SK-N-SH treated with all-trans-retinoic acid at 6 μM for 48 hours (cell line): ENCODE data around the gene GALNT1.

Source experiments
- ATAC-seq: fragments of 200-7000 bp; cut with Tn5 transposase; 3 replicates; pipeline ENCODE4 v1.9.1; 2020; ENCODE audit warnings: mild to moderate bottlenecking, moderate library complexity
- ARNTL ChIP-seq: fragments of 450-650 bp; formaldehyde crosslinking; IDR thresholded peaks from 2 replicates; pipeline ENCODE4 v1.5.0; 2020; ENCODE audit warnings: low read depth, mild to moderate bottlenecking, moderate library complexity, borderline replicate concordance
- BACH2 ChIP-seq: fragments of 250-450 bp; sonication (Bioruptor Pico); IDR thresholded peaks from 2 replicates; pipeline ENCODE4 v1.9.0; 2021; ENCODE audit warnings: mild to moderate bottlenecking, borderline replicate concordance
- CREB5 ChIP-seq: fragments of 250-450 bp; sonication (Bioruptor Pico); IDR thresholded peaks from 2 replicates; pipeline ENCODE4 v1.5.1; 2020; ENCODE audit warnings: low read depth, mild to moderate bottlenecking, moderate library complexity
- CSDC2 ChIP-seq: fragments of 250-450 bp; sonication (Bioruptor Pico); IDR thresholded peaks from 2 replicates; pipeline ENCODE4 v1.5.0; 2020; ENCODE audit warnings: mild to moderate bottlenecking, moderate library complexity
- ESRRG ChIP-seq: fragments of 250-450 bp; sonication (Bioruptor Pico); IDR thresholded peaks from 2 replicates; pipeline ENCODE4 v1.6.1; 2021; ENCODE audit warnings: mild to moderate bottlenecking
- GLIS3 ChIP-seq: fragments of 250-450 bp; sonication (Bioruptor Pico); IDR thresholded peaks from 2 replicates; pipeline ENCODE4 v1.5.0; 2020; ENCODE audit warnings: mild to moderate bottlenecking, moderate library complexity
- ISL1 ChIP-seq: fragments of 250-450 bp; sonication (Bioruptor Pico); IDR thresholded peaks from 2 replicates; pipeline ENCODE4 v2.1.2; 2022; ENCODE audit warnings: mild to moderate bottlenecking, moderate library complexity
- OSR1 ChIP-seq: fragments of 250-450 bp; sonication (Bioruptor Pico); IDR thresholded peaks from 2 replicates; pipeline ENCODE4 v1.8.0; 2022; ENCODE audit warnings: moderate library complexity, mild to moderate bottlenecking, inconsistent platforms
- PATZ1 ChIP-seq: fragments of 250-450 bp; sonication (Bioruptor Pico); IDR thresholded peaks from 2 replicates; pipeline ENCODE4 v1.8.0; 2020; ENCODE audit warnings: mild to moderate bottlenecking, moderate library complexity, borderline replicate concordance
- POU6F1 ChIP-seq: fragments of 250-450 bp; sonication (Bioruptor Pico); IDR thresholded peaks from 2 replicates; pipeline ENCODE4 v1.8.0; 2021; ENCODE audit warnings: low read depth, mild to moderate bottlenecking, moderate library complexity, borderline replicate concordance
- PPARA ChIP-seq: fragments of 250-450 bp; sonication (Bioruptor Pico); IDR thresholded peaks from 2 replicates; pipeline ENCODE4 v1.5.0; 2020; ENCODE audit warnings: mild to moderate bottlenecking, borderline replicate concordance
- RARB ChIP-seq: fragments of 250-450 bp; sonication (Bioruptor Pico); IDR thresholded peaks from 2 replicates; pipeline ENCODE4 v1.8.0; 2021; ENCODE audit warnings: mild to moderate bottlenecking, moderate library complexity
- SNAI2 ChIP-seq: fragments of 250-450 bp; sonication (Bioruptor Pico); IDR thresholded peaks from 2 replicates; pipeline ENCODE4 v1.5.0; 2020; ENCODE audit warnings: mild to moderate bottlenecking, moderate library complexity
- TCF4 ChIP-seq: fragments of 250-450 bp; sonication (Bioruptor Pico); IDR thresholded peaks from 2 replicates; pipeline ENCODE4 v1.8.0; 2021; ENCODE audit warnings: mild to moderate bottlenecking, moderate library complexity, borderline replicate concordance
- TOX ChIP-seq: fragments of 250-450 bp; sonication (Bioruptor Pico); IDR thresholded peaks from 2 replicates; pipeline ENCODE4 v1.8.0; 2021; ENCODE audit warnings: mild to moderate bottlenecking, moderate library complexity, borderline replicate concordance
- TSHZ2 ChIP-seq: fragments of 250-450 bp; sonication (Bioruptor Pico); IDR thresholded peaks from 2 replicates; pipeline ENCODE4 v1.5.0; 2020; ENCODE audit warnings: mild to moderate bottlenecking, moderate library complexity
- ZC3H10 ChIP-seq: fragments of 250-450 bp; sonication (Bioruptor Pico); IDR thresholded peaks from 2 replicates; pipeline ENCODE4 v1.5.1; 2021; ENCODE audit warnings: mild to moderate bottlenecking, moderate library complexity
- ZFP3 ChIP-seq: fragments of 250-450 bp; sonication (Bioruptor Pico); IDR thresholded peaks from 2 replicates; pipeline ENCODE4 v1.5.0; 2020; ENCODE audit warnings: mild to moderate bottlenecking, moderate library complexity
- ZNF565 ChIP-seq: fragments of 450-650 bp; formaldehyde crosslinking; conservative IDR thresholded peaks from 2 replicates; pipeline ENCODE4 v1.5.0; 2020; ENCODE audit warnings: low read depth, mild to moderate bottlenecking, moderate library complexity
- ZNF70 ChIP-seq: fragments of 450-650 bp; formaldehyde crosslinking; IDR thresholded peaks from 2 replicates; pipeline ENCODE4 v1.5.0; 2020; ENCODE audit warnings: mild to moderate bottlenecking, moderate library complexity
- ZNF8 ChIP-seq: fragments of 450-650 bp; formaldehyde crosslinking; IDR thresholded peaks from 2 replicates; pipeline ENCODE4 v1.5.0; 2020; ENCODE audit warnings: mild to moderate bottlenecking, moderate library complexity

GALNT1 gene

GRCh38 chr18:35635170-35635569 lies 53.6 kb downstream of the GALNT1 start (continued):
- no peak for TF ChIP-seq TSHZ2 (CRISPR knock-in tag)
- TF ChIP-seq ZC3H10 (CRISPR knock-in tag), result no peak

DNA sequence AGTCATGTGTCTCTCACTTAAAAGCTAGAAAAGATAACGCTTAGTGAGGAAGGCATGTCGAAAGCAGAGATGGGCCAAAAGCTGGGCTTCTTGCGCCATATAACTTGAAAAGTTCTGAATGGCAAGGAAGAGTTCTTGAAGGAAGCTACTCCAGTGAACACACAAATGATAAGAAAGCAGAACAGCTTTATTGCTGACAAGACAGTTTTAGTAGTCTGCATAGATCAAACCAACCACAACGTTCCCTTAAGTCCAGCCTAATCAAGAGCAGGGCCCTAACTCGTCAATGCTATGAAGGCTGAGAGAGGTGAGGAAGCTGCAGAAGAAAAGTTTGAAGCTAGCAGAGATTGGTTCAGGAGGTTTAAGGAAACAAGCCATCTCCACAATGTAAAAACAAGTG lies 55.7 kb downstream of the GALNT1 start:
- no peak for ATAC-seq
- TF ChIP-seq ZNF70 (CRISPR knock-in tag), result no peak
- no peak for TF ChIP-seq ZNF8 (CRISPR knock-in tag)
- TF ChIP-seq ZFP3 (CRISPR knock-in tag), result no peak
- TF ChIP-seq CREB5 (CRISPR knock-in tag), result no peak
- no peak for TF ChIP-seq ARNTL (CRISPR knock-in tag)
- TF ChIP-seq CSDC2 (CRISPR knock-in tag), result no peak
- no peak for TF ChIP-seq ZC3H10 (CRISPR knock-in tag)
- no peak for TF ChIP-seq TOX (CRISPR knock-in tag)
- no peak for TF ChIP-seq PPARA (CRISPR knock-in tag)
- TF ChIP-seq PATZ1 (CRISPR knock-in tag), result no peak
- no peak for TF ChIP-seq GLIS3 (CRISPR knock-in tag)
- TF ChIP-seq SNAI2, result no peak
- no peak for TF ChIP-seq POU6F1 (CRISPR knock-in tag)
- TF ChIP-seq OSR1 (CRISPR knock-in tag), result no peak
- no peak for TF ChIP-seq ESRRG (CRISPR knock-in tag)
- TF ChIP-seq ZNF565, result no peak
- no peak for TF ChIP-seq TCF4 (CRISPR knock-in tag)
- TF ChIP-seq BACH2, result no peak
- TF ChIP-seq RARB (CRISPR knock-in tag), result no peak

- TF ChIP-seq PPARA (CRISPR knock-in tag), result no peak
- no peak for TF ChIP-seq BACH2
- no peak for TF ChIP-seq ZFP3 (CRISPR knock-in tag)
- no peak for ATAC-seq
Observed at GRCh38 chr18:35639296-35639695, 57.8 kb downstream of the GALNT1 start.

GRCh38 chr18:35641467-35641866 lies 59.9 kb downstream of the GALNT1 start:
- ATAC-seq, result no peak
- TF ChIP-seq TCF4 (CRISPR knock-in tag), result no peak
- TF ChIP-seq, all 23 proteins: peak for 0

GRCh38 chr18:35641916-35642315 lies 60.4 kb downstream of the GALNT1 start:
- ATAC-seq, result no peak
- TF ChIP-seq CREB5 (CRISPR knock-in tag) (no peak), CSDC2 (CRISPR knock-in tag) (no peak), ISL1 (CRISPR knock-in tag) (no peak), ZFP3 (CRISPR knock-in tag) (no peak), RARB (CRISPR knock-in tag) (no peak), PATZ1 (CRISPR knock-in tag) (no peak), GLIS3 (CRISPR knock-in tag) (no peak), SNAI2 (no peak), TCF4 (CRISPR knock-in tag) (no peak), ZNF565 (no peak), ESRRG (CRISPR knock-in tag) (no peak), POU6F1 (CRISPR knock-in tag) (no peak)
